ENCODE measurements around the gene YARS2.

The YARS2 gene

GRCh38 chr12:32789916-32790315, 34.2 kb upstream of the YARS2 start:
- no peak for TF ChIP-seq NFIC (IDR thresholded peaks at IDR 0.05)
- no peak for TF ChIP-seq USF1 (IDR thresholded peaks at IDR 0.05)
- no peak for TF ChIP-seq CREB1 (IDR thresholded peaks at IDR 0.05; ENCODE audit: low read depth)

GRCh38 chr12:32789446-32789845, 33.7 kb upstream of the YARS2 start:
- TF ChIP-seq REST (IDR thresholded peaks at IDR 0.05; ENCODE audit: low read depth) (no peak), CREB1 (IDR thresholded peaks at IDR 0.05; ENCODE audit: low read depth) (no peak), USF1 (IDR thresholded peaks at IDR 0.05) (no peak), TAF1 (IDR thresholded peaks at IDR 0.05; ENCODE audit: low read depth) (no peak), MAX (IDR thresholded peaks at IDR 0.05) (no peak), NFIC (IDR thresholded peaks at IDR 0.05) (no peak), YY1 (IDR thresholded peaks at IDR 0.05; ENCODE audit: low read depth) (no peak), RAD21 (IDR thresholded peaks at IDR 0.05; ENCODE audit: low read depth) (no peak), EP300 (IDR thresholded peaks at IDR 0.05; ENCODE audit: borderline replicate concordance) (no peak), CEBPB (IDR thresholded peaks at IDR 0.05) (no peak), ZBTB7A (IDR thresholded peaks at IDR 0.05; ENCODE audit: low read depth) (no peak), FOXM1 (IDR thresholded peaks at IDR 0.05; ENCODE audit: borderline replicate concordance, low read depth) (no peak), EGR1 (IDR thresholded peaks at IDR 0.05) (no peak), TEAD4 (IDR thresholded peaks at IDR 0.05) (no peak), TCF12 (IDR thresholded peaks at IDR 0.05; ENCODE audit: low read depth) (no peak)

- TF ChIP-seq USF1 (IDR thresholded peaks at IDR 0.05): no peak
- no peak for TF ChIP-seq CREB1 (IDR thresholded peaks at IDR 0.05; ENCODE audit: low read depth)
- TF ChIP-seq MAX (IDR thresholded peaks at IDR 0.05): no peak
Measured at GRCh38 chr12:32788405-32788804, 32.7 kb upstream of the YARS2 start.

GRCh38 chr12:32785557-32785956, 29.9 kb upstream of the YARS2 start:
- TF ChIP-seq TAF1 (IDR thresholded peaks at IDR 0.05; ENCODE audit: low read depth): no peak
- no peak for TF ChIP-seq REST (IDR thresholded peaks at IDR 0.05; ENCODE audit: low read depth)
- no peak for TF ChIP-seq TEAD4 (IDR thresholded peaks at IDR 0.05)
- no peak for TF ChIP-seq ZBTB7A (IDR thresholded peaks at IDR 0.05; ENCODE audit: low read depth)
- no peak for TF ChIP-seq RAD21 (IDR thresholded peaks at IDR 0.05; ENCODE audit: low read depth)
- no peak for TF ChIP-seq MAX (IDR thresholded peaks at IDR 0.05)
- no peak for TF ChIP-seq TCF12 (IDR thresholded peaks at IDR 0.05; ENCODE audit: low read depth)
- TF ChIP-seq CREB1 (IDR thresholded peaks at IDR 0.05; ENCODE audit: low read depth): no peak
- TF ChIP-seq FOXM1 (IDR thresholded peaks at IDR 0.05; ENCODE audit: borderline replicate concordance, low read depth): no peak
- TF ChIP-seq CEBPB (IDR thresholded peaks at IDR 0.05): no peak

GRCh38 chr12:32783029-32783428, 27.3 kb upstream of the YARS2 start:
- TF ChIP-seq EP300 (IDR thresholded peaks at IDR 0.05; ENCODE audit: borderline replicate concordance): no peak
- no peak for TF ChIP-seq YY1 (IDR thresholded peaks at IDR 0.05; ENCODE audit: low read depth)
- TF ChIP-seq REST (IDR thresholded peaks at IDR 0.05; ENCODE audit: low read depth): no peak
- TF ChIP-seq EGR1 (IDR thresholded peaks at IDR 0.05): no peak
- TF ChIP-seq NFIC (IDR thresholded peaks at IDR 0.05): no peak
- TF ChIP-seq TCF12 (IDR thresholded peaks at IDR 0.05; ENCODE audit: low read depth): no peak
- no peak for TF ChIP-seq USF1 (IDR thresholded peaks at IDR 0.05)
- TF ChIP-seq TAF1 (IDR thresholded peaks at IDR 0.05; ENCODE audit: low read depth): no peak
- TF ChIP-seq FOXM1 (IDR thresholded peaks at IDR 0.05; ENCODE audit: borderline replicate concordance, low read depth): no peak
- no peak for TF ChIP-seq CEBPB (IDR thresholded peaks at IDR 0.05)
- no peak for TF ChIP-seq CREB1 (IDR thresholded peaks at IDR 0.05; ENCODE audit: low read depth)
